H1 (cell line): ENCODE measurements around the gene ATF7. TPM values are rescaled to one million over a fixed set of nuclear protein-coding genes. Genes with fewer than 3 reads are reported as not detected.

Experiments used
- CTCF ChIA-PET: fragments of 300-600 bp; sonication (Branson Sonifier 250); formaldehyde crosslinking; loops from one replicate; lab custom pipeline; 2021; ENCODE audit not compliant: partially characterized antibody; lab: Charles Lee
- POLR2A ChIA-PET: fragments of 300-600 bp; sonication (Branson Sonifier 250); formaldehyde crosslinking; loops from one replicate; lab custom pipeline; 2021; ENCODE audit warnings: inconsistent platforms; ENCODE audit not compliant: partially characterized antibody; lab: Charles Lee
- DNase-seq, 2 experiments: peaks; one replicate each; pipeline versions ENCODE4 v3.0.0 to v3.0.0-alpha.2; 2010 to 2022; ENCODE audit warnings: low spot score in 2 of 2, low read depth in 1 of 2, mixed read lengths in 1 of 2
- FAIRE-seq: peaks from 2 replicates; lab custom pipeline; 2011; peaks lifted over from hg19 to GRCh38; lab: Jason Lieb, UNC
- H2AFZ ChIP-seq: 2 replicates; pipeline ENCODE4 v1.8.1; 2012; ENCODE audit warnings: low read length, inconsistent platforms
- H2AK5ac ChIP-seq: 2 replicates; pipeline ENCODE4 v1.6.1; 2013; ENCODE audit warnings: low read depth, low read length
- H2BK120ac ChIP-seq: replicated peaks from 2 replicates; pipeline ENCODE3; 2013; ENCODE audit warnings: low read depth, low read length, inconsistent platforms
- H2BK12ac ChIP-seq: 2 replicates; pipeline ENCODE4 v1.6.1; 2013; ENCODE audit warnings: low read depth, low read length
- H2BK15ac ChIP-seq: 2 replicates; pipeline ENCODE4 v1.6.1; 2013; ENCODE audit warnings: low read length
- H2BK20ac ChIP-seq: 2 replicates; pipeline ENCODE4 v1.6.1; 2013; ENCODE audit warnings: low read length
- H2BK5ac ChIP-seq: 2 replicates; pipeline ENCODE4 v1.6.1; 2013; ENCODE audit warnings: low read depth, low read length
- H3K14ac ChIP-seq: 2 replicates; pipeline ENCODE4 v1.6.1; 2013; ENCODE audit warnings: inconsistent platforms; ENCODE audit not compliant: insufficient read length
- H3K18ac ChIP-seq: 2 replicates; pipeline ENCODE4 v1.6.1; 2013; ENCODE audit warnings: low read length; ENCODE audit errors: extremely low read depth
- H3K23ac ChIP-seq: 2 replicates; pipeline ENCODE4 v1.6.1; 2013; ENCODE audit warnings: inconsistent platforms; ENCODE audit not compliant: insufficient read length
- H3K23me2 ChIP-seq: 2 replicates; pipeline ENCODE4 v1.6.1; 2013; ENCODE audit warnings: low read depth, low read length
- H3K27ac ChIP-seq: 2 replicates; pipeline ENCODE4 v1.6.1; 2011; ENCODE audit warnings: low read depth, low read length, inconsistent platforms
- H3K27me3 ChIP-seq, 4 experiments: replicated peaks in 1 of 4; 1 replicate in 1 of 4; 2 replicates in 3 of 4; pipeline versions ENCODE4 v1.6.1 to v1.8.1; 2011 to 2013; ENCODE audit warnings: low read length in 3 of 4, mild to moderate bottlenecking in 3 of 4, inconsistent platforms in 2 of 4, mixed read lengths in 2 of 4, moderate library complexity in 1 of 4; ENCODE audit not compliant: control insufficient read depth in 3 of 4, insufficient read depth in 3 of 4; ENCODE audit errors: extremely low read depth in 1 of 4
- H3K36me3 ChIP-seq, 4 experiments: 2 replicates each; pipeline versions ENCODE4 v1.6.1 to v1.8.1; 2011 to 2013; ENCODE audit warnings: mild to moderate bottlenecking in 4 of 4, low read length in 3 of 4, moderate library complexity in 2 of 4, control low read depth in 1 of 4, inconsistent platforms in 1 of 4; ENCODE audit not compliant: insufficient read depth in 4 of 4, control insufficient read depth in 2 of 4
- H3K4ac ChIP-seq: replicated peaks from 2 replicates; pipeline ENCODE3; 2013; ENCODE audit warnings: low read length, low read depth, mixed read lengths, inconsistent platforms; ENCODE audit not compliant: insufficient read length
- H3K4me1 ChIP-seq, 4 experiments: replicated peaks in 1 of 4; 1 replicate in 1 of 4; 2 replicates in 3 of 4; pipeline versions ENCODE4 v1.6.1 to v1.8.1; 2011 to 2013; ENCODE audit warnings: low read length in 3 of 4, inconsistent platforms in 2 of 4, mixed read lengths in 1 of 4; ENCODE audit not compliant: insufficient read depth in 4 of 4, control insufficient read depth in 3 of 4
- H3K4me2 ChIP-seq, 2 experiments: 2 replicates each; pipeline versions ENCODE4 v1.6.1 to v1.8.1; 2011 to 2013; ENCODE audit warnings: low read depth in 2 of 2, low read length in 2 of 2, control low read depth in 1 of 2, inconsistent platforms in 1 of 2, mild to moderate bottlenecking in 1 of 2; ENCODE audit not compliant: insufficient read depth in 1 of 2
- H3K4me3 ChIP-seq, 4 experiments: fragments of 200-600, 300-600 bp in 1 of 4; sonication (generic), shearing (Covaris generic), sonication (Bioruptor Twin) in 1 of 4; 2 replicates each; pipeline versions ENCODE4 v1.5.1 to v1.8.1; 2011 to 2016; ENCODE audit warnings: low read length in 4 of 4, low read depth in 3 of 4, control low read depth in 2 of 4, inconsistent platforms in 2 of 4, mild to moderate bottlenecking in 2 of 4, mixed read lengths in 1 of 4, moderate library complexity in 1 of 4; ENCODE audit not compliant: insufficient read depth in 2 of 4; ENCODE audit errors: extremely low read depth in 1 of 4
- H3K56ac ChIP-seq: replicated peaks from 2 replicates; pipeline ENCODE3; 2013; ENCODE audit warnings: low read depth, mild to moderate bottlenecking, mixed read lengths, low read length, inconsistent platforms; ENCODE audit not compliant: insufficient read length
- H3K79me1 ChIP-seq: 2 replicates; pipeline ENCODE4 v1.6.1; 2013; ENCODE audit warnings: low read depth, low read length, control low read depth
- H3K79me2 ChIP-seq, 2 experiments: 2 replicates each; pipeline versions ENCODE4 v1.6.1 to v1.8.1; 2012 to 2013; ENCODE audit warnings: low read length in 2 of 2, mild to moderate bottlenecking in 2 of 2, inconsistent platforms in 1 of 2; ENCODE audit not compliant: insufficient read depth in 2 of 2, control insufficient read depth in 1 of 2
- H3K9ac ChIP-seq, 4 experiments: replicated peaks in 1 of 4; 1 replicate in 1 of 4; 2 replicates in 3 of 4; pipeline versions ENCODE4 v1.6.1 to v1.8.1; 2011 to 2013; ENCODE audit warnings: low read depth in 3 of 4, low read length in 3 of 4, control low read depth in 2 of 4, mild to moderate bottlenecking in 2 of 4, moderate library complexity in 2 of 4, inconsistent platforms in 1 of 4; ENCODE audit errors: extremely low read depth in 1 of 4
- H3K9me3 ChIP-seq, 2 experiments: 2 replicates each; pipeline versions ENCODE4 v1.6.1 to v1.8.1; 2012 to 2013; ENCODE audit warnings: mild to moderate bottlenecking in 2 of 2, moderate library complexity in 2 of 2, control low read depth in 1 of 2, inconsistent platforms in 1 of 2, low read depth in 1 of 2, low read length in 1 of 2, mixed read lengths in 1 of 2; ENCODE audit not compliant: insufficient read depth in 2 of 2
- H4K20me1 ChIP-seq, 2 experiments: replicated peaks in 1 of 2; 2 replicates each; pipeline versions ENCODE3 to v1.8.1; 2011 to 2013; ENCODE audit warnings: inconsistent platforms in 2 of 2, low read length in 2 of 2, mild to moderate bottlenecking in 1 of 2; ENCODE audit not compliant: insufficient read depth in 2 of 2, control insufficient read depth in 1 of 2
- H4K5ac ChIP-seq: 2 replicates; pipeline ENCODE4 v1.6.1; 2013; ENCODE audit warnings: low read length, low read depth, mixed read lengths, inconsistent platforms; ENCODE audit not compliant: insufficient read length
- H4K8ac ChIP-seq: 2 replicates; pipeline ENCODE4 v1.8.0; 2013; ENCODE audit warnings: mild to moderate bottlenecking, moderate library complexity, low read length, inconsistent platforms; ENCODE audit not compliant: insufficient read depth; ENCODE audit errors: extremely low read depth
- H4K91ac ChIP-seq: replicated peaks from 2 replicates; pipeline ENCODE3; 2013; ENCODE audit warnings: low read length, mixed read lengths, inconsistent platforms; ENCODE audit not compliant: insufficient read length
- CBX8 ChIP-seq: fragments of 300-800, 300-1000 bp; sonication (generic); IDR thresholded peaks from 2 replicates; pipeline ENCODE4 v1.7.1; 2016; ENCODE audit warnings: low read depth, low read length, borderline replicate concordance
- KDM1A ChIP-seq: fragments of 200-600, 300-600 bp; sonication (generic); IDR thresholded peaks from 2 replicates; pipeline ENCODE4 v1.7.1; 2016; ENCODE audit warnings: mild to moderate bottlenecking, low read length, borderline replicate concordance
- KDM5A ChIP-seq: fragments of 200-600 bp; IDR thresholded peaks from 2 replicates; pipeline ENCODE4 v1.7.1; 2012; ENCODE audit warnings: mild to moderate bottlenecking, low read length, inconsistent platforms, mixed read lengths
- SIX5 ChIP-seq: IDR thresholded peaks from 2 replicates; pipeline ENCODE4 v1.6.1; 2011; ENCODE audit warnings: mild to moderate bottlenecking, low read depth, low read length
- WGBS, 2 experiments: shearing (Covaris generic) in 1 of 2; methylation state at CpG; one replicate each; pipeline versions ENCODE4 v1.1.6 to v1.1.7; 2013 to 2015; ENCODE audit warnings: low lambda C conversion rate in 2 of 2, mixed read lengths in 2 of 2, inconsistent platforms in 1 of 2, low coverage in 1 of 2, missing lambda C conversion rate in 1 of 2; ENCODE audit not compliant: insufficient replicate concordance in 2 of 2, insufficient coverage in 1 of 2, insufficient read length in 1 of 2; ENCODE audit errors: extremely low coverage in 1 of 2, missing lambda C conversion rate in 1 of 2; 5-methylcytosine and 5-hydroxymethylcytosine counted together
- polyA plus RNA-seq, 7 experiments: library from polyadenylated mRNA; depleted of rRNA in 3 of 7; stranded (reverse) in 5 of 7; unstranded in 2 of 7; fragments of >200 nt in 5 of 7; fragments of 200-250 nt in 2 of 7; gene quantifications; 1 replicate in 5 of 7; 2 replicates in 1 of 7; 4 replicates in 1 of 7; pipeline versions ENCODE4 v1.2.1 to v1.2.3, GENCODE V29; 2011 to 2013; ENCODE audit warnings: missing spikeins in 2 of 7, mixed read lengths in 2 of 7
- total RNA-seq: library from RNA; stranded (reverse); fragmentation: NEBNext Ultra II Directional; extraction: Animal tissue kit (Norgen Biotek cat#: 25700); gene quantifications from 2 replicates; pipeline ENCODE4 v1.2.1, GENCODE V29; 2021

The ATF7 gene
- total and polyA plus RNA-seq, 2 of the 8 experiments (the other 6 are each of a cell fraction or from before 2014, with no cell fraction given), result 10.1 to 16.6 TPM

GRCh38 chr12:53539526-53539925 is 86.7 kb downstream of the ATF7 start:
- ChIA-PET CTCF (interaction anchor here (0.6 to 1.7 kb wide), 6 partner anchors 50 to 206 kb away, joined by 3 to 4 read pairs (median 3); partner anchors contain the start of gene ATP5MC2), POLR2A (interaction anchor here (0.5 to 0.9 kb wide), 2 partner anchors 33 to 138 kb away, joined by 4 read pairs; no protein-coding TSS in a partner anchor)
- no peak overlapping the region for H2BK20ac ChIP-seq

More at GRCh38 chr12:53539526-53539925, 86.7 kb downstream of the ATF7 start:
- Histone ChIP-seq H3K14ac (no peak overlapping the region), H3K23ac (no peak overlapping the region), H2BK15ac (no peak overlapping the region), H3K4me1 (0 out of 7 replicates have a peak, but pooled peaks cover 0 to 5% (median 0%) of the 10 kb centered on the region in 4 experiments), H3K4me3 (no peak overlapping the region), H2AK5ac (no peak overlapping the region), H2BK12ac (no peak overlapping the region), H3K79me2 (no peaks in the 10 kb centered on the region), H3K9ac (no peak overlapping the region), H4K91ac (no peak overlapping the region), H3K27me3 (no peaks in the 10 kb centered on the region), H2BK120ac (no peak overlapping the region), H2AFZ (no peak overlapping the region), H3K79me1 (no peaks in the 10 kb centered on the region), H3K18ac (no peak overlapping the region), H3K27ac (no peak overlapping the region), H4K8ac (no peak overlapping the region)
- DNase-seq, result no peak
- no peak for TF ChIP-seq KDM1A
- TF ChIP-seq KDM5A, result no peak
- no peak for TF ChIP-seq CBX8
- TF ChIP-seq SIX5, result no peak
- TF ChIP-seq, all 59 proteins: peak for 0
- H3K36me3 ChIP-seq, result peaks cover 0 to 6% (median 3%) of the 10 kb centered on the region in 4 experiments; a peak in 4 of 8 replicates
- no peak overlapping the region for H2BK5ac ChIP-seq
- WGBS, 2 experiments, result 97% methylated on average over 3 of the region's 3 CpGs; no CpG with 5 or more reads in 1 of the 2 experiments
- no peak overlapping the region for H4K5ac ChIP-seq
- no peak overlapping the region for H3K4ac ChIP-seq
- no peaks in the 10 kb centered on the region for H3K9me3 ChIP-seq
- H3K56ac ChIP-seq, result no peak overlapping the region
- no peaks in the 10 kb centered on the region for H4K20me1 ChIP-seq
- no peak overlapping the region for H3K4me2 ChIP-seq
- FAIRE-seq, result no peak
- no peaks in the 10 kb centered on the region for H3K23me2 ChIP-seq
